ENCODE results near the gene PRDM2. TPM values are rescaled to one million over a fixed set of nuclear protein-coding genes. Genes with fewer than 3 reads are reported as not detected.

PRDM2 gene
- total RNA-seq, 2 experiments from 2014 or later: 136 to 140 TPM

- Mint-ChIP-seq H3K36me3 (ENCODE audit: low read depth) (no peaks in the 10 kb centered on the region), H3K9me3 (peaks cover 3% of the 10 kb centered on the region), H3K27ac (no peak overlapping the region), H3K4me1 (ENCODE audit: low read depth) (peaks cover 6% of the 10 kb centered on the region), H3K4me3 (no peak overlapping the region), H3K27me3 (peaks cover 11% of the 10 kb centered on the region)
- ATAC-seq (ENCODE audit: poor library complexity) (no peak), DNase-seq (no peak)
- Histone ChIP-seq H3K9me3 (ENCODE audit: control insufficient read depth in 1 of 2, insufficient read depth in 1 of 2, low read length in 2 of 2) (peaks cover 0 to 4% of the 10 kb centered on the region in 2 experiments), H3K36me3 (ENCODE audit: insufficient read depth, low read length) (no peaks in the 10 kb centered on the region), H3K4me1 (ENCODE audit: insufficient read depth, low read length) (peaks cover 7% of the 10 kb centered on the region), H3K4me3 (ENCODE audit: low read length) (no peak overlapping the region), H3K27ac (ENCODE audit: low read depth in 1 of 2, low read length in 2 of 2) (no peak overlapping the region), H3K27me3 (ENCODE audit: control insufficient read depth in 1 of 2, insufficient read depth in 2 of 2, low read length in 2 of 2) (peaks cover 0 to 2% of the 10 kb centered on the region in 2 experiments)
- CTCF ChIA-PET: interaction anchor here (1.2 kb wide), 1 partner anchor 88 kb away, joined by 3 read pairs; no protein-coding TSS in a partner anchor
- POLR2A ChIA-PET: no interaction called here
- no peak for TF ChIP-seq CTCF (IDR thresholded peaks at IDR 0.05)
- intact Hi-C loops (cut with DNase I, micrococcal nuclease): loop anchor here in 1 of 2 experiments (10.0 kb wide), 1 partner anchor 1383 kb away; no protein-coding TSS in a partner anchor
These were observed 38.4 kb upstream of the PRDM2 start for GRCh38 chr1:13661539-13661938.

GRCh38 chr1:13662493-13662892, 37.5 kb upstream of the PRDM2 start:
- no peak for DNase-seq
- intact Hi-C loops (cut with DNase I, micrococcal nuclease): loop anchor here in 1 of 2 experiments (10.0 kb wide), 1 partner anchor 1382 kb away; no protein-coding TSS in a partner anchor
- H3K4me3 Mint-ChIP-seq: no peak overlapping the region
- Histone ChIP-seq H3K9me3 (ENCODE audit: control insufficient read depth in 1 of 2, insufficient read depth in 1 of 2, low read length in 2 of 2) (peaks cover 0 to 4% of the 10 kb centered on the region in 2 experiments), H3K4me3 (ENCODE audit: low read length) (no peak overlapping the region), H3K4me1 (ENCODE audit: insufficient read depth, low read length) (peaks cover 7% of the 10 kb centered on the region), H3K27me3 (ENCODE audit: control insufficient read depth in 1 of 2, insufficient read depth in 2 of 2, low read length in 2 of 2) (peaks cover 0 to 2% of the 10 kb centered on the region in 2 experiments), H3K27ac (ENCODE audit: low read depth in 1 of 2, low read length in 2 of 2) (no peak overlapping the region), H3K36me3 (ENCODE audit: insufficient read depth, low read length) (no peaks in the 10 kb centered on the region)
- ChIA-PET POLR2A (no interaction called here), CTCF (interaction anchor here (1.0 to 1.2 kb wide), 2 partner anchors 64 to 87 kb away, joined by 3 read pairs; no protein-coding TSS in a partner anchor)
- peaks cover 6% of the 10 kb centered on the region for H3K4me1 Mint-ChIP-seq (ENCODE audit: low read depth)
- TF ChIP-seq CTCF (IDR thresholded peaks at IDR 0.05): no peak
- no peaks in the 10 kb centered on the region for H3K36me3 Mint-ChIP-seq (ENCODE audit: low read depth)
- H3K9me3 Mint-ChIP-seq: peaks cover 3% of the 10 kb centered on the region
- no peak overlapping the region for H3K27ac Mint-ChIP-seq
- H3K27me3 Mint-ChIP-seq: peaks cover 5% of the 10 kb centered on the region
- ATAC-seq (ENCODE audit: poor library complexity): no peak

- Mint-ChIP-seq H3K9me3 (peaks cover 3% of the 10 kb centered on the region), H3K36me3 (ENCODE audit: low read depth) (no peaks in the 10 kb centered on the region), H3K4me3 (no peak overlapping the region), H3K27ac (no peak overlapping the region), H3K4me1 (ENCODE audit: low read depth) (peaks cover 6% of the 10 kb centered on the region), H3K27me3 (peaks cover 5% of the 10 kb centered on the region)
- DNase-seq (no peak), ATAC-seq (ENCODE audit: poor library complexity) (no peak)
- Histone ChIP-seq H3K4me3 (ENCODE audit: low read length) (no peak overlapping the region), H3K9me3 (ENCODE audit: control insufficient read depth in 1 of 2, insufficient read depth in 1 of 2, low read length in 2 of 2) (peaks cover 0 to 4% of the 10 kb centered on the region in 2 experiments), H3K27me3 (ENCODE audit: control insufficient read depth in 1 of 2, insufficient read depth in 2 of 2, low read length in 2 of 2) (peaks cover 0 to 2% of the 10 kb centered on the region in 2 experiments), H3K27ac (ENCODE audit: low read depth in 1 of 2, low read length in 2 of 2) (no peak overlapping the region), H3K4me1 (ENCODE audit: insufficient read depth, low read length) (peaks cover 7% of the 10 kb centered on the region), H3K36me3 (ENCODE audit: insufficient read depth, low read length) (no peaks in the 10 kb centered on the region)
- intact Hi-C loops (cut with DNase I, micrococcal nuclease): loop anchor here in 1 of 2 experiments (10.0 kb wide), 1 partner anchor 1381 kb away; no protein-coding TSS in a partner anchor
- no peak for TF ChIP-seq CTCF (IDR thresholded peaks at IDR 0.05)
- ChIA-PET POLR2A (no interaction called here), CTCF (interaction anchor here (1.0 to 1.2 kb wide), 2 partner anchors 49 to 66 kb away, joined by 3 read pairs; no protein-coding TSS in a partner anchor)
These were observed 36.0 kb upstream of the PRDM2 start for GRCh38 chr1:13663969-13664368.
